Bronchial epithelial cell (primary cell): Measurements from ENCODE around the gene LRSAM1. TPM values are rescaled to one million over a fixed set of nuclear protein-coding genes. Genes with fewer than 3 reads are reported as not detected.

ENCODE experiments used
- DNase-seq: peaks from one replicate; pipeline ENCODE4 v3.0.0-alpha.2; 2010; ENCODE audit warnings: low read depth
- FAIRE-seq: peaks from 2 replicates; lab custom pipeline; 2011; peaks lifted over from hg19 to GRCh38; lab: Jason Lieb, UNC
- H3K27me3 ChIP-seq: 2 replicates; pipeline ENCODE4 v1.5.1; 2011; ENCODE audit warnings: low read length; ENCODE audit not compliant: control insufficient read depth, insufficient read depth
- H3K36me3 ChIP-seq: 2 replicates; pipeline ENCODE4 v1.5.1; 2011; ENCODE audit warnings: low read length; ENCODE audit not compliant: control insufficient read depth, insufficient read depth
- H3K4me3 ChIP-seq: 2 replicates; pipeline ENCODE4 v1.5.1; 2011; ENCODE audit warnings: mild to moderate bottlenecking, low read depth, low read length, control low read depth
- CTCF ChIP-seq: IDR thresholded peaks from 2 replicates; pipeline ENCODE4 v1.5.1; 2011; ENCODE audit warnings: mild to moderate bottlenecking, moderate library complexity, low read length, control low read depth, inconsistent platforms; ENCODE audit not compliant: insufficient read depth, severe bottlenecking
- total RNA-seq: library from RNA; depleted of rRNA; stranded (reverse); fragments of >200 nt; gene quantifications from 2 replicates; pipeline ENCODE4 v1.2.1, GENCODE V29; 2014

Gene LRSAM1
- total RNA-seq, 1 donor from 2014 or later: 5.3 TPM

- FAIRE-seq (no peak), DNase-seq (peak; percentile 57)
- TF ChIP-seq CTCF: no peak
- no peak overlapping the region for H3K4me3 ChIP-seq
- H3K27me3 ChIP-seq: no peaks in the 10 kb centered on the region
- peaks cover 11% of the 10 kb centered on the region for H3K36me3 ChIP-seq
Measured at GRCh38 chr9:127545196-127546124, 94.2 kb downstream of the LRSAM1 start.

- FAIRE-seq (no peak), DNase-seq (no peak)
- Histone ChIP-seq H3K4me3 (no peak overlapping the region), H3K27me3 (no peaks in the 10 kb centered on the region), H3K36me3 (peaks cover 11% of the 10 kb centered on the region)
- TF ChIP-seq CTCF: no peak
Measured at GRCh38 chr9:127546125-127546832, 95.0 kb downstream of the LRSAM1 start.

GRCh38 chr9:127548352-127548881 is 97.1 kb downstream of the LRSAM1 start:
- TF ChIP-seq CTCF: no peak
- Histone ChIP-seq H3K36me3 (peaks cover 12% of the 10 kb centered on the region), H3K27me3 (no peaks in the 10 kb centered on the region), H3K4me3 (no peak overlapping the region)
- no peak for DNase-seq
- no peak for FAIRE-seq

- peak; percentile 82 for FAIRE-seq
- TF ChIP-seq CTCF: no peak
- no peak overlapping the region for H3K4me3 ChIP-seq
- DNase-seq: no peak
- no peaks in the 10 kb centered on the region for H3K27me3 ChIP-seq
- peaks cover 15% of the 10 kb centered on the region for H3K36me3 ChIP-seq
Measured at GRCh38 chr9:127549218-127549617, 97.9 kb downstream of the LRSAM1 start.

GRCh38 chr9:127549751-127550150 is 98.4 kb downstream of the LRSAM1 start:
- no peak for FAIRE-seq
- TF ChIP-seq CTCF: no peak
- H3K27me3 ChIP-seq: no peaks in the 10 kb centered on the region
- no peak for DNase-seq
- H3K4me3 ChIP-seq: no peak overlapping the region
- peaks cover 15% of the 10 kb centered on the region for H3K36me3 ChIP-seq
